Stomach (tissue), 9 donors: ENCODE results near the gene FSTL4. TPM values are rescaled to one million over a fixed set of nuclear protein-coding genes. Genes with fewer than 3 reads are reported as not detected.
"Not testable (repeated sequence)": the region's sequence is repeated elsewhere in the genome, so short reads cannot be mapped to it uniquely, and the experiment has no call there.

Experiments used
- DNase-seq, 2 donors: peaks; one replicate each; pipeline versions ENCODE4 v3.0.0 to v3.0.0-alpha.2; 2013 to 2019
- H3K27ac ChIP-seq, 5 donors: fragments of 200-600 bp in 4 of 5; sonication (generic) in 4 of 5; one replicate each; pipeline ENCODE4 v1.5.1; 2013 to 2019; ENCODE audit warnings: mild to moderate bottlenecking in 1 of 5, moderate library complexity in 1 of 5
- H3K27me3 ChIP-seq, 3 donors: fragments of 200-600 bp; sonication (generic); one replicate each; pipeline ENCODE4 v1.5.1; 2017 to 2019; ENCODE audit warnings: mixed run types in 1 of 3
- H3K36me3 ChIP-seq, 4 donors: fragments of 200-600 bp; sonication (generic); 1 replicate in 3 of 4; 2 replicates in 1 of 4; pipeline ENCODE4 v1.5.1; 2016 to 2019
- H3K4me1 ChIP-seq, 4 donors: fragments of 200-600 bp; sonication (generic); one replicate each; pipeline ENCODE4 v1.5.1; 2016 to 2019
- H3K4me3 ChIP-seq, 4 donors: fragments of 200-600 bp; sonication (generic) in 3 of 4; one replicate each; pipeline ENCODE4 v1.5.1; 2016 to 2019; ENCODE audit warnings: mild to moderate bottlenecking in 1 of 4
- H3K9me3 ChIP-seq, 4 donors: fragments of 200-600 bp; sonication (generic); one replicate each; pipeline ENCODE4 v1.5.1; 2016 to 2019
- EP300 ChIP-seq: sonication (generic); formaldehyde crosslinking; IDR thresholded peaks from one replicate; pipeline ENCODE4 v1.6.1; 2017; ENCODE audit warnings: antibody characterized with exemption
- POLR2A ChIP-seq, 4 donors: fragments of 450-650 bp; IDR thresholded peaks; one replicate each; pipeline ENCODE4 v1.6.1; 2016; ENCODE audit warnings: antibody characterized with exemption in 4 of 4, control low read depth in 2 of 4, mild to moderate bottlenecking in 1 of 4, moderate library complexity in 1 of 4
- POLR2AphosphoS5 ChIP-seq, 3 donors: sonication (generic); formaldehyde crosslinking; IDR thresholded peaks; one replicate each; pipeline ENCODE4 v1.6.1; 2016; ENCODE audit warnings: antibody characterized with exemption in 3 of 3
- WGBS, 5 donors: extraction: QIAGEN DNeasy Blood & Tissue Kit in 3 of 5; methylation state at CpG; one replicate each; pipeline versions ENCODE4 v1.1.5 to v1.1.7; 2013 to 2018; 5-methylcytosine and 5-hydroxymethylcytosine counted together
- intact Hi-C: fragments of 100-400 bp; cut with DNase I; formaldehyde crosslinking; loops from one replicate; pipeline ENCODE4 v1.15.1; 2023; ENCODE audit warnings: low total_unique reads
- polyA plus RNA-seq, 3 donors: library from polyadenylated mRNA; stranded (reverse); fragments of 200-250 nt; gene quantifications; one replicate each; pipeline ENCODE4 v1.2.3, GENCODE V29; 2013
- total RNA-seq, 5 donors: library from RNA; depleted of rRNA; stranded (reverse); fragments of >200 nt; gene quantifications; one replicate each; pipeline versions ENCODE4 v1.1.0 to v1.2.3, GENCODE V29; 2014 to 2016
- TF ChIP-seq, protein P1 (sequence below), 7 experiments: fragments of 450-650 bp in 4 of 7; fragments of 200-600 bp in 3 of 7; sonication (generic) in 3 of 7; IDR thresholded peaks; one replicate each; pipeline ENCODE4 v1.5.1; 2016 to 2019; ENCODE audit warnings: antibody characterized with exemption in 7 of 7, control low read depth in 2 of 7, mild to moderate bottlenecking in 1 of 7
- donor health status: healthy with polysubstance abuse.
- donor health status: Bipolar disorder and iron deficiency.
- donor health status: healthy.

FSTL4 gene
- total and polyA plus RNA-seq, 8 donors, result 0.37 to 0.55 TPM; not detected in 6

DNA sequence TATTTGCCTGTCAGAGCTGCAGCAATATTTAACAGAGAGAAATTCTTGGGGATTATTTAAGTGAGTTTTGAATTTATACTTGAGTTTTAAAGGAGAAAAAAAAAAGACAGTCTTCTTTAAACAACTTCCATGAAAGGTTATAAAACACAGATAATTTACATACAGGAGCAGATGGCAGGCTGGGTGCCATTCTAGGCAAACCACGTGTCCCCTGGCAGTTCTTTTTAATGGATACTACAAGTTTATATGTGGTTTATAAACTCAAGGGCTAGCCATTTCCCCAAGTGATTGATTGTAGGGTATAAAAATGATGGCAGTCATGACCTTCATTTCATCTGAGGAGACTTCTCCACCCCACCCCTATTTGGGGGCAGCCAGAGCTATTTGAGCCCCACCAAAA is 166.6 kb downstream of the FSTL4 start:
- Histone ChIP-seq H3K4me1 (no peaks in the 10 kb centered on the region), H3K4me3 (no peak overlapping the region), H3K9me3 (no peaks in the 10 kb centered on the region), H3K27me3 (no peaks in the 10 kb centered on the region), H3K27ac (no peak overlapping the region), H3K36me3 (no peaks in the 10 kb centered on the region)
- no peak for TF ChIP-seq EP300
- TF ChIP-seq, protein P1, sequence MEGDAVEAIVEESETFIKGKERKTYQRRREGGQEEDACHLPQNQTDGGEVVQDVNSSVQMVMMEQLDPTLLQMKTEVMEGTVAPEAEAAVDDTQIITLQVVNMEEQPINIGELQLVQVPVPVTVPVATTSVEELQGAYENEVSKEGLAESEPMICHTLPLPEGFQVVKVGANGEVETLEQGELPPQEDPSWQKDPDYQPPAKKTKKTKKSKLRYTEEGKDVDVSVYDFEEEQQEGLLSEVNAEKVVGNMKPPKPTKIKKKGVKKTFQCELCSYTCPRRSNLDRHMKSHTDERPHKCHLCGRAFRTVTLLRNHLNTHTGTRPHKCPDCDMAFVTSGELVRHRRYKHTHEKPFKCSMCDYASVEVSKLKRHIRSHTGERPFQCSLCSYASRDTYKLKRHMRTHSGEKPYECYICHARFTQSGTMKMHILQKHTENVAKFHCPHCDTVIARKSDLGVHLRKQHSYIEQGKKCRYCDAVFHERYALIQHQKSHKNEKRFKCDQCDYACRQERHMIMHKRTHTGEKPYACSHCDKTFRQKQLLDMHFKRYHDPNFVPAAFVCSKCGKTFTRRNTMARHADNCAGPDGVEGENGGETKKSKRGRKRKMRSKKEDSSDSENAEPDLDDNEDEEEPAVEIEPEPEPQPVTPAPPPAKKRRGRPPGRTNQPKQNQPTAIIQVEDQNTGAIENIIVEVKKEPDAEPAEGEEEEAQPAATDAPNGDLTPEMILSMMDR (IDR thresholded peaks at IDR 0.05), result no peak
- TF ChIP-seq POLR2A (IDR thresholded peaks at IDR 0.05), result no peak
- TF ChIP-seq POLR2AphosphoS5 (IDR thresholded peaks at IDR 0.05), result no peak
- 14 to 46% (median 36%) methylated on average over 1 of the region's 1 CpG for WGBS, 5 donors
- intact Hi-C loops, result no loop called here
- DNase-seq, result no peak

DNA sequence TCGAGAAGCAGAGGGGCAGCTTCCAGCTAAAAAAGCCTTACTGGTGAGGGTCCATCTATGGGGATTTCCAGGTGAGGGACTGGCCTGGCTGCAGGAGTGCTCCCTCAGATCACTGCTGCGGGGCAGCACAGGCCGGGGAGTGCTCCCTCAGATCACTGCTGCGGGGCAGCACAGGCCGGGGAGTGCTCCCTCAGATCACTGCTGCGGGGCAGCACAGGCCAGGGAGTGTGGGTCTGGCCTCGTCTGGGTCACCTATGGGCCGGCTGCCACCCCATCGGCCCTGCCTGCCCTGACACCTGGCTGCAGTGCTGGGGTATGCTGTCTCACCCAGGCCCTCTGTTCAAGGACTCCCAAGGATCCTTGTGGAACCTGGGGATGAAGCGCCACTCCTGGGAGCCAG is 167.1 kb downstream of the FSTL4 start:
- H3K27ac ChIP-seq, H3K4me1 ChIP-seq, H3K36me3 ChIP-seq, H3K4me3 ChIP-seq, H3K9me3 ChIP-seq, DNase-seq, intact Hi-C loops, H3K27me3 ChIP-seq: not testable (repeated sequence)
- 79 to 89% (median 85%) methylated on average over 7 to 10 of the region's 10 CpGs for WGBS, 5 donors

DNA sequence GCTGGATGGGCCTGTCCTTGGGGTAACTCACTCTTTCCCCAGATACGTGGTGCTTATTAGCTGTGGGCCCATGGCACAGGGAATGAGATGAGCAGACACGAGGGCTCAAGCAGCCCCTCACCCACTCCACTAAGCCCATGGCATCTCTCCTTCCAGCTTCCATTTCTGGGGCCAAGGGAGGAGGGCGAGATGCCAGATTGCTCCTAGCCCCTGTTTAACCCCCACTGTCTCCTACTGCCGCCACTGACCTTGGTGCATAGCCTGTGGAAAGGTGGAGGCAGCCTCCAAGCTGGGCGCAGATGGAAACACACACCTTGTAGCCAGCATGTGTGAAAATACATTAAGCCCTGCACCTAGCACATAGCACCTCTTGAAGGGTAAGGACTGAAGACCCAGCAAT is 167.6 kb downstream of the FSTL4 start:
- Histone ChIP-seq H3K4me3 (no peak overlapping the region), H3K9me3 (no peaks in the 10 kb centered on the region), H3K36me3 (no peaks in the 10 kb centered on the region), H3K4me1 (no peaks in the 10 kb centered on the region), H3K27ac (no peak overlapping the region), H3K27me3 (no peaks in the 10 kb centered on the region)
- no peak for TF ChIP-seq POLR2A (IDR thresholded peaks at IDR 0.05)
- TF ChIP-seq EP300, result no peak
- TF ChIP-seq, protein P1 (IDR thresholded peaks at IDR 0.05), result no peak
- TF ChIP-seq POLR2AphosphoS5 (IDR thresholded peaks at IDR 0.05), result no peak
- WGBS, 5 donors, result 80 to 89% (median 86%) methylated on average over 4 to 5 of the region's 5 CpGs
- intact Hi-C loops, result no loop called here
- DNase-seq, result no peak

DNA sequence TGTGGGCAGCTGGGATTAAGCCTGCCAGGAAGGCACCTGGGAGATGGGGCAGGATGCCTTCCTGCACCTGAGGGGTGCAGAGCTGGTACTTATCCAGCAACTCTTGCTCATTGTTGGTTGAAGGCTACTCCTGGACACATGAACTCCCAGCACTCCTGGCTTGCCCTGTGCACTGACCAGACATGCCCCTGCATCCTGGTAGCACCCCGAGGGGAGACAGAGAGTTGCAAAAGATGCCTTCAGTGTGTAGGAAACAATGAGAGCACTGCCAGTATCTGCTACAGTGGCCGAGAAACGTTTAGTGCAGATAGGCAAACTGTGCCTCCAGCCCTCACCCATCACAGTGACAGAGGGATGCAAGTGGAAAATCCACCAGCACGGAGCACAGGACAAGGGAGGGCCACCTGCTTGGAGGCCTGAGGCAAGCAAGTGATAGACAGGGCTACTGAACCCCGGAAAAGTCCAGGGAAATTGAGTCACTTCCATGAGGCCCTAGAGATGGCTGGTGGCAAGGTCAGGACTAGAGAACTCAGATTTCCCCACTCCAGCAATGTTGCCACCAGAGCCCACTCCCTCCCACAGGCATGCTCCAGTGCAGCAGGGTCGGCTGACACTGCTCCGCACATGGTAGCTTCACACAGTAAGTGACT is 171.1 kb downstream of the FSTL4 start:
- Histone ChIP-seq H3K4me3 (no peak overlapping the region), H3K27ac (no peak overlapping the region), H3K4me1 (no peaks in the 10 kb centered on the region), H3K27me3 (no peaks in the 10 kb centered on the region), H3K36me3 (no peaks in the 10 kb centered on the region), H3K9me3 (no peaks in the 10 kb centered on the region)
- 80 to 87% (median 81%) methylated on average over 7 of the region's 7 CpGs for WGBS, 5 donors
- DNase-seq, result no peak
- intact Hi-C loops, result no loop called here
- TF ChIP-seq POLR2A (IDR thresholded peaks at IDR 0.05), result no peak
- TF ChIP-seq, protein P1 (IDR thresholded peaks at IDR 0.05), result no peak
- TF ChIP-seq EP300, result no peak
- TF ChIP-seq POLR2AphosphoS5 (IDR thresholded peaks at IDR 0.05), result no peak

DNA sequence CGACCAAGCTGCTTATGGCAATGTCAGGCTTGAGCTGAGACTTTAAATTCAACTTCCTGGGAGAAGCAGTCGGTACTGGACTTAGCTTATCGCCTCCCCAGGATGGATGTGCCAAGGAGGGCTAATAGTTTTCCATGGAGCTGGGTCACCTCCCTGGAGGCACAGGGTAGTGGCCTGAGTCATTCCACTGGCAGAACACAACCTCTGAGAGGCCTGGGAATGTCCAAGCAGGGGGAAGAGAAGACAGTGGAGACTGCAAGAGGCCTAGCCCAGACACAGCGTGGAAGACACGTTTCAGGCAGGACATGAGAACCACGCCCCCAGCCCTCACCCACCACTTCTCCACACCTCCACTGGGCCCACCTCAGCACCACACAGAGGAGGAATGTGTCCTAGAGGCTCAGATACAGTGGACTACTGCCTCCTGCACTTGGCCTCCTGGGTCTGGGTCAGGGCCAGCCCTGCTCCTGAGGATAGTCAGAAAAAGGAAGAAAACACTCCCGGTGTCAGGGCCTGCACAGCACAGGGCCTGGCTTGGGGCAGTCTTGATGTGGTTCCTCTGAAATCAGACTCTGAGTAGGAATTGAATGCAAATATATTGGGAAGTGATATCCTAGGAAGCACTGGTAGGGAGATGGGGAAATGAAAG is 171.8 kb downstream of the FSTL4 start:
- Histone ChIP-seq H3K4me1 (no peaks in the 10 kb centered on the region), H3K27me3 (no peaks in the 10 kb centered on the region), H3K36me3 (no peaks in the 10 kb centered on the region), H3K4me3 (no peak overlapping the region), H3K27ac (no peak overlapping the region), H3K9me3 (no peaks in the 10 kb centered on the region)
- no peak for DNase-seq
- intact Hi-C loops, result no loop called here
- no peak for TF ChIP-seq POLR2A (IDR thresholded peaks at IDR 0.05)
- TF ChIP-seq, protein P1 (IDR thresholded peaks at IDR 0.05), result no peak
- TF ChIP-seq POLR2AphosphoS5 (IDR thresholded peaks at IDR 0.05), result no peak
- TF ChIP-seq EP300, result no peak
- WGBS, 5 donors, result 72 to 81% (median 78%) methylated on average over 7 of the region's 7 CpGs
